Kidney (tissue), 14 donors: ENCODE measurements around the gene BPTF. TPM values are rescaled to one million over a fixed set of nuclear protein-coding genes. Genes with fewer than 3 reads are reported as not detected.

Source experiments
- DNase-seq, 5 donors: peaks; one replicate each; pipeline ENCODE4 v3.0.0-alpha.2; 2013 to 2020
- FAIRE-seq: peaks from 2 replicates; lab custom pipeline; 2012; peaks lifted over from hg19 to GRCh38; lab: Jason Lieb, UNC
- H3K27ac ChIP-seq, 2 donors: one replicate each; pipeline ENCODE4 v1.7.0; 2013; ENCODE audit warnings: low read depth in 2 of 2, low read length in 2 of 2, inconsistent platforms in 1 of 2
- H3K27me3 ChIP-seq: one replicate; pipeline ENCODE4 v1.7.1; 2013; ENCODE audit warnings: low read length, inconsistent platforms; ENCODE audit not compliant: control insufficient read depth, insufficient read depth
- H3K36me3 ChIP-seq, 3 donors: one replicate each; pipeline versions ENCODE4 v1.7.0 to v1.7.1; 2013; ENCODE audit warnings: low read length in 3 of 3, control low read depth in 1 of 3, inconsistent platforms in 1 of 3; ENCODE audit not compliant: insufficient read depth in 3 of 3, control insufficient read depth in 2 of 3
- H3K4me1 ChIP-seq, 3 donors: one replicate each; pipeline versions ENCODE4 v1.7.0 to v1.7.1; 2013; ENCODE audit warnings: low read length in 3 of 3, inconsistent platforms in 1 of 3, low read depth in 1 of 3; ENCODE audit not compliant: control insufficient read depth in 2 of 3, insufficient read depth in 2 of 3
- H3K4me3 ChIP-seq, 3 donors: one replicate each; pipeline versions ENCODE4 v1.7.0 to v1.8.1; 2013; ENCODE audit warnings: low read length in 3 of 3, control low read depth in 1 of 3, inconsistent platforms in 1 of 3
- H3K9ac ChIP-seq, 3 donors: one replicate each; pipeline versions ENCODE4 v1.7.0 to v1.7.1; 2013; ENCODE audit warnings: low read length in 3 of 3, control low read depth in 1 of 3, inconsistent platforms in 1 of 3
- H3K9me3 ChIP-seq, 3 donors: one replicate each; pipeline versions ENCODE4 v1.7.0 to v1.7.1; 2013; ENCODE audit warnings: low read length in 3 of 3, control low read depth in 1 of 3, inconsistent platforms in 1 of 3; ENCODE audit not compliant: control insufficient read depth in 2 of 3, insufficient read depth in 1 of 3
- CTCF ChIP-seq: IDR thresholded peaks from 3 replicates; pipeline ENCODE4 v1.5.1; 2012; ENCODE audit warnings: mild to moderate bottlenecking, moderate library complexity, borderline replicate concordance; ENCODE audit not compliant: insufficient read depth; ENCODE audit errors: extremely low read depth
- intact Hi-C: fragments of 100-400 bp; cut with DNase I; formaldehyde crosslinking; loops from one replicate; pipeline ENCODE4 v1.11.1; 2022
- polyA plus RNA-seq: library from polyadenylated mRNA; stranded (reverse); fragments of 350-450 nt; fragmentation: Illumina TruSeq; extraction: RNeasy Lipid Tissue Mini Kit (QIAGEN cat#74804); gene quantifications from one replicate; pipeline ENCODE4 v1.2.3, GENCODE V29; 2014; ENCODE audit warnings: low read depth, low replicate concordance; ENCODE audit not compliant: insufficient read depth
- total RNA-seq: library from RNA; stranded (reverse); fragmentation: NEBNext Ultra II Directional; extraction: Animal tissue kit (Norgen Biotek cat#: 25700); gene quantifications from one replicate; pipeline ENCODE4 v1.2.1, GENCODE V29; 2021
- donor health status: control.
- donor health status: control.
- donor health status: control.
- donor health status: control.
- donor health status: control.
- donor health status: DM: yes; HTN: yes; CAD: no.
- donor health status: Normal renal cell carcinoma (clear cell type).

The BPTF gene
- total and polyA plus RNA-seq, 2 donors from 2014 or later = 14.6 to 103 TPM

GRCh38 chr17:67983383-67983688 is 158.0 kb downstream of the BPTF start:
- no peaks in the 10 kb centered on the region for H3K9me3 ChIP-seq
- no peak for FAIRE-seq
- H3K9ac ChIP-seq = no peak overlapping the region
- no peaks in the 10 kb centered on the region for H3K27me3 ChIP-seq
- peaks cover 0 to 7% (median 2%) of the 10 kb centered on the region in 3 donors for H3K36me3 ChIP-seq
- no peak overlapping the region for H3K27ac ChIP-seq
- no peak overlapping the region for H3K4me3 ChIP-seq
- no peak for DNase-seq
- TF ChIP-seq CTCF = no peak
- intact Hi-C loops = no loop called here
- H3K4me1 ChIP-seq = no peaks in the 10 kb centered on the region

GRCh38 chr17:67990909-67991308 is 165.6 kb downstream of the BPTF start:
- Histone ChIP-seq H3K4me3 (no peak overlapping the region), H3K4me1 (peaks cover 0 to 6% (median 4%) of the 10 kb centered on the region in 3 donors), H3K36me3 (no peaks in the 10 kb centered on the region), H3K27me3 (no peaks in the 10 kb centered on the region), H3K9me3 (no peaks in the 10 kb centered on the region), H3K27ac (no peak overlapping the region), H3K9ac (no peak overlapping the region)
- DNase-seq (peak in 2 of 5 donors; percentile 35 to 49), FAIRE-seq (no peak)
- intact Hi-C loops = no loop called here
- no peak for TF ChIP-seq CTCF

GRCh38 chr17:67992548-67993152 is 167.3 kb downstream of the BPTF start:
- peak in 1 of 5 donors; percentile 27 for DNase-seq
- Histone ChIP-seq H3K36me3 (no peaks in the 10 kb centered on the region), H3K9me3 (no peaks in the 10 kb centered on the region), H3K9ac (peak overlapping the region; percentile 65 to 76 (median 71)), H3K4me3 (peak overlapping the region; percentile 78 to 85 (median 79)), H3K4me1 (peaks cover 0 to 6% (median 5%) of the 10 kb centered on the region in 3 donors), H3K27ac (peak overlapping the region; percentile 89 to 91), H3K27me3 (no peaks in the 10 kb centered on the region)
- no peak for TF ChIP-seq CTCF
- FAIRE-seq = no peak
- intact Hi-C loops = no loop called here
